ENCODE data around the gene MIP. TPM values are rescaled to one million over a fixed set of nuclear protein-coding genes. Genes with fewer than 3 reads are reported as not detected.

MIP gene
- total and polyA plus RNA-seq, 10 of the 15 experiments (the other 5 are each of a cell fraction or from before 2014, with no cell fraction given), result 0.04 to 0.18 (median 0.11) TPM; not detected in 3

DNA sequence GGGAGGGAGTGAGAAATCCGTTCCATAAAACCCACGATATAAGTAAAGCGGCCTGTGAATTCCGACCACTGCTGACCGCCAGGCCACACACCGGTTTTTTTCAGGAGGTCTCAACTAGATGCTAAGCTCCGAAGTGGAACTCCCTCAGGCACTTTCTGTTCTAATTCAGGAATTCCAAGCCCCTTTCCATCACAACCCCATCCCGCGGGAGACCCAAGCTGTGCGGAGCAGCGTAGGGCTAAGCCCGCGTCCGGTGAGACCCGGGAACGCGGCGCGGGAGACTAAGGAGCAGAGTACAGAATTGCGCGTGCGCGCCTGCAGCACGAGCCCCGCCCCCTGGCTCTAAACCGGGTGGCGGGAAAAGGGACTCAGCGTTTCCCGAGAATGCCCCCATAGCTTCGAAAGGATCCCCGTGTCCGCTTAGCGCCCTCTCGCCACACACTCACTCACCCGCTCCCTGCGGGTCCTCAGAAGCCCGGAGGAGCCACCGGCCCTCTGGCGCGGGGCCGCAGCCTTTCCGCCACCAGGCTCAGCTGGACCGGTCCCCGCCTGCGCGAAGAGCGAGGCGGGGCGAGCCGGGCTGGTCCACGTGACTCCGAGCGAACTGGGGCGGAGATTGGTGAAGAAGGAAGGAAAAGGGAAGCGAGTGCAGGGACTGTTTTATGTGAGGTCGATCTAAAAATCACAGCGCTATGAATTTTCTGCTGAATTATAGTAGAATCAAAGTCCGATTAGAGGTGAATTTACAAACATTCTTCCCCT, 5.4 kb downstream of the MIP start, which contains the start of gene TIMELESS (continued):
- TF ChIP-seq STAT3 (IDR thresholded peaks at IDR 0.05; ENCODE audit: low read depth, low read length) (no peak), E4F1 (IDR thresholded peaks at IDR 0.05; ENCODE audit: borderline replicate concordance, partially characterized antibody) (no peak), SREBF2 (IDR thresholded peaks at IDR 0.05; ENCODE audit: low read length) (no peak), POLR2AphosphoS5 (IDR thresholded peaks at IDR 0.05; ENCODE audit: low read length) (peak; percentile 78), FOXM1 (IDR thresholded peaks at IDR 0.05; ENCODE audit: low read depth, low read length) (no peak), HDAC2 (IDR thresholded peaks at IDR 0.05) (no peak), JUNB (IDR thresholded peaks at IDR 0.05) (no peak), MTA3 (IDR thresholded peaks at IDR 0.05; ENCODE audit: borderline replicate concordance, low read length) (no peak), HDGF (IDR thresholded peaks at IDR 0.05) (0 out of 2 replicates have a peak, but pooled peaks have one; percentile 50), GATAD2B (conservative IDR thresholded peaks at IDR 0.05; ENCODE audit: low read depth) (no peak; the same call in 1 of the 2 replicates), RFX5 (IDR thresholded peaks at IDR 0.05; ENCODE audit: low read depth, low read length) (no peak), SRF (IDR thresholded peaks at IDR 0.05; ENCODE audit: low read depth in 2 of 2, low read length in 2 of 2) (0 out of 4 replicates have a peak, but pooled peaks of 1 of the 2 experiments have one; percentile 5), TCF12 (IDR thresholded peaks at IDR 0.05; ENCODE audit: low read depth, low read length) (no peak), SIN3A (IDR thresholded peaks at IDR 0.05; ENCODE audit: low read depth, low read length) (peak; percentile 96), ZNF274 (IDR thresholded peaks at IDR 0.05; ENCODE audit: insufficient read depth, insufficient read length) (no peak), SMC3 (IDR thresholded peaks at IDR 0.05; ENCODE audit: borderline replicate concordance, low read length) (no peak), PML (IDR thresholded peaks at IDR 0.05; ENCODE audit: low read length) (peak; percentile 98), ESRRA (IDR thresholded peaks at IDR 0.05; ENCODE audit: low read length) (no peak), ZNF207 (IDR thresholded peaks at IDR 0.05; ENCODE audit: borderline replicate concordance) (0 out of 2 replicates have a peak, but pooled peaks have one; percentile 38), ZNF622 (IDR thresholded peaks at IDR 0.05) (no peak), BRCA1 (IDR thresholded peaks at IDR 0.05; ENCODE audit: low read depth, low read length) (no peak), FOS (IDR thresholded peaks at IDR 0.05; ENCODE audit: borderline replicate concordance, extremely low read depth, insufficient read length) (no peak), LARP7 (IDR thresholded peaks at IDR 0.05) (peak; percentile 34; the same call in 1 of the 2 replicates), CBFB (IDR thresholded peaks at IDR 0.05; ENCODE audit: low read depth) (peak; percentile 48; the same call in 1 of the 2 replicates), SREBF1 (IDR thresholded peaks at IDR 0.05; ENCODE audit: low read length) (no peak)
- TF ChIP-seq, protein P1, sequence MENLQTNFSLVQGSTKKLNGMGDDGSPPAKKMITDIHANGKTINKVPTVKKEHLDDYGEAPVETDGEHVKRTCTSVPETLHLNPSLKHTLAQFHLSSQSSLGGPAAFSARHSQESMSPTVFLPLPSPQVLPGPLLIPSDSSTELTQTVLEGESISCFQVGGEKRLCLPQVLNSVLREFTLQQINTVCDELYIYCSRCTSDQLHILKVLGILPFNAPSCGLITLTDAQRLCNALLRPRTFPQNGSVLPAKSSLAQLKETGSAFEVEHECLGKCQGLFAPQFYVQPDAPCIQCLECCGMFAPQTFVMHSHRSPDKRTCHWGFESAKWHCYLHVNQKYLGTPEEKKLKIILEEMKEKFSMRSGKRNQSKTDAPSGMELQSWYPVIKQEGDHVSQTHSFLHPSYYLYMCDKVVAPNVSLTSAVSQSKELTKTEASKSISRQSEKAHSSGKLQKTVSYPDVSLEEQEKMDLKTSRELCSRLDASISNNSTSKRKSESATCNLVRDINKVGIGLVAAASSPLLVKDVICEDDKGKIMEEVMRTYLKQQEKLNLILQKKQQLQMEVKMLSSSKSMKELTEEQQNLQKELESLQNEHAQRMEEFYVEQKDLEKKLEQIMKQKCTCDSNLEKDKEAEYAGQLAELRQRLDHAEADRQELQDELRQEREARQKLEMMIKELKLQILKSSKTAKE (IDR thresholded peaks at IDR 0.05; ENCODE audit: low read depth, poor library complexity, severe bottlenecking), result no peak
- TF ChIP-seq, protein P2, sequence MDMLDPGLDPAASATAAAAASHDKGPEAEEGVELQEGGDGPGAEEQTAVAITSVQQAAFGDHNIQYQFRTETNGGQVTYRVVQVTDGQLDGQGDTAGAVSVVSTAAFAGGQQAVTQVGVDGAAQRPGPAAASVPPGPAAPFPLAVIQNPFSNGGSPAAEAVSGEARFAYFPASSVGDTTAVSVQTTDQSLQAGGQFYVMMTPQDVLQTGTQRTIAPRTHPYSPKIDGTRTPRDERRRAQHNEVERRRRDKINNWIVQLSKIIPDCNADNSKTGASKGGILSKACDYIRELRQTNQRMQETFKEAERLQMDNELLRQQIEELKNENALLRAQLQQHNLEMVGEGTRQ (IDR thresholded peaks at IDR 0.05; ENCODE audit: borderline replicate concordance, low read depth, low read length), result peak; percentile 67

Measured in GM12878 (cell line).